ENCODE results near the gene BCOR. TPM values are rescaled to one million over a fixed set of nuclear protein-coding genes. Genes with fewer than 3 reads are reported as not detected.

BCOR gene
- total and polyA plus RNA-seq, 2 of the 13 experiments (the other 11 are each of a cell fraction or from before 2014, with no cell fraction given): 14.3 to 15.2 TPM

DNA sequence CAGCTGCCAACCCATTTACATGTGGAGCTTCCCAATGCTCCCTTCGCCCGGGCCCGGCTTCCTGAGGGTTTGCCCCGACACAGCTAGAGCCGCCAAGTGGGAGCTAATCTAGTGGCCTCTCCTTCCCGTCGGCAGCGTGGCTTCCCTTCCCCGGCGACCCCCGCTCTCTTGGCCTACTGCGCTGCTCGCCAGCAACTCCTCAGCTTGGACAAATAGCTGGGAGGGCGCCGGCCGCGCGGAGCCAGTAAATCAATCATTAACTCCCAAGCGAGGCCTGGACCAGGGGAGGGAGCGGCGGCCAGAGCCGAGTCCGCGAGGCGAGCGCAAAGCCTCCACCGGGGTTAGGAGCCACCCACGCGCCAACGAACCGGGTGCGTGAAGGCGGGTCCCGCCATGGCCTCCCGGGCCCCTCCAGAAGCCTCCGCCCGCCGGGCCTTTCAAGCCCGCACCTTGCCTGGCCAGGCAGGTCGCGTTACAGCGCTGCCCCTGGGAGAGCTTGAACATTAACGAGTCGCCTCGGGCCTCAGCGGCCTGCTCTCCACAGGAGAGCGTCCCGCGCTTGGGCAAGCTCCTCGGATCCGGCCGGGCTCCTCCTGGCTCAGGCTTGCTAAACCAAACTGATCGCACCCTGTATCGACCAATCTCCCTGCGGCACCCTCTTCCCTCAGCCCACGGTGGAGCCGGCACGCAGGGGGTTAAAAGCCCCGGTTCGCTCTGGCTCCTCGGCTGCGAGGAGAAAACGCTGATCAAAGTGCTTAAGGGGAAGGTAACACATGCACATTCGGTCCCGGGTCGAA, 10.6 kb upstream of the BCOR start (continued):
- TF ChIP-seq, protein P1, sequence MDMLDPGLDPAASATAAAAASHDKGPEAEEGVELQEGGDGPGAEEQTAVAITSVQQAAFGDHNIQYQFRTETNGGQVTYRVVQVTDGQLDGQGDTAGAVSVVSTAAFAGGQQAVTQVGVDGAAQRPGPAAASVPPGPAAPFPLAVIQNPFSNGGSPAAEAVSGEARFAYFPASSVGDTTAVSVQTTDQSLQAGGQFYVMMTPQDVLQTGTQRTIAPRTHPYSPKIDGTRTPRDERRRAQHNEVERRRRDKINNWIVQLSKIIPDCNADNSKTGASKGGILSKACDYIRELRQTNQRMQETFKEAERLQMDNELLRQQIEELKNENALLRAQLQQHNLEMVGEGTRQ (IDR thresholded peaks at IDR 0.05; ENCODE audit: low read depth, low read length): no peak
- TF ChIP-seq, protein P1 (CRISPR knock-in tag; IDR thresholded peaks at IDR 0.05; ENCODE audit: borderline replicate concordance): no peak
- TF ChIP-seq MYC (CRISPR knock-in tag; IDR thresholded peaks at IDR 0.05; ENCODE audit: borderline replicate concordance): peak; percentile 32
- TF ChIP-seq, protein P2, sequence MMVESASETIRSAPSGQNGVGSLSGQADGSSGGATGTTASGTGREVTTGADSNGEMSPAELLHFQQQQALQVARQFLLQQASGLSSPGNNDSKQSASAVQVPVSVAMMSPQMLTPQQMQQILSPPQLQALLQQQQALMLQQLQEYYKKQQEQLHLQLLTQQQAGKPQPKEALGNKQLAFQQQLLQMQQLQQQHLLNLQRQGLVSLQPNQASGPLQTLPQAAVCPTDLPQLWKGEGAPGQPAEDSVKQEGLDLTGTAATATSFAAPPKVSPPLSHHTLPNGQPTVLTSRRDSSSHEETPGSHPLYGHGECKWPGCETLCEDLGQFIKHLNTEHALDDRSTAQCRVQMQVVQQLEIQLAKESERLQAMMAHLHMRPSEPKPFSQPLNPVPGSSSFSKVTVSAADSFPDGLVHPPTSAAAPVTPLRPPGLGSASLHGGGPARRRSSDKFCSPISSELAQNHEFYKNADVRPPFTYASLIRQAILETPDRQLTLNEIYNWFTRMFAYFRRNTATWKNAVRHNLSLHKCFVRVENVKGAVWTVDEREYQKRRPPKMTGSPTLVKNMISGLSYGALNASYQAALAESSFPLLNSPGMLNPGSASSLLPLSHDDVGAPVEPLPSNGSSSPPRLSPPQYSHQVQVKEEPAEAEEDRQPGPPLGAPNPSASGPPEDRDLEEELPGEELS (CRISPR knock-in tag; IDR thresholded peaks at IDR 0.05): no peak
- peak; percentile 70; the same call in 1 of the 2 replicates for TF ChIP-seq KDM5B (CRISPR knock-in tag; IDR thresholded peaks at IDR 0.05; ENCODE audit: borderline replicate concordance)
- no peak for TF ChIP-seq POLR2AphosphoS2 (IDR thresholded peaks at IDR 0.05; ENCODE audit: low read depth, low read length)
- TF ChIP-seq PRDM10 (CRISPR knock-in tag; IDR thresholded peaks at IDR 0.05; ENCODE audit: low read depth): no peak
- TF ChIP-seq ZNF367 (CRISPR knock-in tag; IDR thresholded peaks at IDR 0.05; ENCODE audit: borderline replicate concordance): no peak
- TF ChIP-seq ZNF263 (CRISPR knock-in tag; IDR thresholded peaks at IDR 0.05): no peak
- TF ChIP-seq, protein P3, sequence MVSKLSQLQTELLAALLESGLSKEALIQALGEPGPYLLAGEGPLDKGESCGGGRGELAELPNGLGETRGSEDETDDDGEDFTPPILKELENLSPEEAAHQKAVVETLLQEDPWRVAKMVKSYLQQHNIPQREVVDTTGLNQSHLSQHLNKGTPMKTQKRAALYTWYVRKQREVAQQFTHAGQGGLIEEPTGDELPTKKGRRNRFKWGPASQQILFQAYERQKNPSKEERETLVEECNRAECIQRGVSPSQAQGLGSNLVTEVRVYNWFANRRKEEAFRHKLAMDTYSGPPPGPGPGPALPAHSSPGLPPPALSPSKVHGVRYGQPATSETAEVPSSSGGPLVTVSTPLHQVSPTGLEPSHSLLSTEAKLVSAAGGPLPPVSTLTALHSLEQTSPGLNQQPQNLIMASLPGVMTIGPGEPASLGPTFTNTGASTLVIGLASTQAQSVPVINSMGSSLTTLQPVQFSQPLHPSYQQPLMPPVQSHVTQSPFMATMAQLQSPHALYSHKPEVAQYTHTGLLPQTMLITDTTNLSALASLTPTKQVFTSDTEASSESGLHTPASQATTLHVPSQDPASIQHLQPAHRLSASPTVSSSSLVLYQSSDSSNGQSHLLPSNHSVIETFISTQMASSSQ (IDR thresholded peaks at IDR 0.05; ENCODE audit: low read depth): peak; percentile 90
- TF ChIP-seq, protein P3 (CRISPR knock-in tag; IDR thresholded peaks at IDR 0.05; ENCODE audit: borderline replicate concordance): peak; percentile 97
- peak; percentile 39; the same call in 1 of the 2 replicates for TF ChIP-seq ZNF350 (CRISPR knock-in tag; IDR thresholded peaks at IDR 0.05; ENCODE audit: borderline replicate concordance, low read depth)
- 0 out of 2 replicates have a peak, but pooled peaks have one; percentile 13 for TF ChIP-seq SKIL (CRISPR knock-in tag; IDR thresholded peaks at IDR 0.05; ENCODE audit: borderline replicate concordance)
